NCI-H2081 (cell line): ENCODE measurements around the gene MTERF4.

Experiments used
- DNase-seq, 2 experiments: peaks; one replicate each; lab custom pipeline; 2025; lab: John Stamatoyannopoulos, UW

Gene MTERF4

DNA sequence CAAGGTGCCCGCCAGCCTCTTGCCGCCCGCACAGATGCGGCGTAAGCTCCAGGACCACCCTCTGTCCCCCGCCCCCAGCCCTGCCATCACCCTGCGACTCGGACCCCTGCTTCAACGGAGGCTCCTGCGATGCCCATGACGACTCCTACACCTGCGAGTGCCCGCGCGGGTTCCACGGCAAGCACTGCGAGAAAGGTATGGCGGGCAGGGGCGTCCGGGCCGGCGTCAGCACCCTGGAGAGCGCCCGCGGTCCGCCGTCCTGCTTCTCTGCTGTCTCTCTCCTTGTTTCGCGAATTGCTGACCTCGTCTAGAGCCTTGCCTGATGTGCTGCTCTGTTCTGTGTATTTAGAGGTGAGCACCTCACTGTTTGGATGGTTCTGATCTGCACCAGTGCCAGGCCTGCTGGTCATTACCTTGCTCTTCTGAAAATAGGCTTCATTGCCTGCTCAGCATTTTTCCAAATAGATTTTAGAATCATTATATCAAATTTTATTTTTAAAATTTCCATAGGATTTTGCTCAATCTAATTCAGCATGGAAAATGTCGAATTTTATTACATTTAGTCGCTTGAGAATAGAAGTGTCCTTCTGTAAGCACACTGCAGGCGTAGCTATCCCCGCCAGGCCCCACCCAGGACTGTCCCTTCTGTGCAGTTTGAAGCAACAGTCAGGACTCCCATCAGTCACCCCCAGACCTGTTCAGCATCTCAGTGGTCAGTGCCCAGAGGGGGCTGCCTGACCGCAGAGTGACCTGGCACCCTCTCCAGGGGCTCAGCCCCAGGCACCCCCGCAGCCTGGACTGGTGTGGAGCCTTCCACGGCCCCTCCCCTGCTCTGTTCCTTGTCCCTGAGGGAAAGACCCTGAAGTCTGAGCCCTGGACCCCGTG is 52.1 kb downstream of the MTERF4 start:
- no peak for DNase-seq

DNA sequence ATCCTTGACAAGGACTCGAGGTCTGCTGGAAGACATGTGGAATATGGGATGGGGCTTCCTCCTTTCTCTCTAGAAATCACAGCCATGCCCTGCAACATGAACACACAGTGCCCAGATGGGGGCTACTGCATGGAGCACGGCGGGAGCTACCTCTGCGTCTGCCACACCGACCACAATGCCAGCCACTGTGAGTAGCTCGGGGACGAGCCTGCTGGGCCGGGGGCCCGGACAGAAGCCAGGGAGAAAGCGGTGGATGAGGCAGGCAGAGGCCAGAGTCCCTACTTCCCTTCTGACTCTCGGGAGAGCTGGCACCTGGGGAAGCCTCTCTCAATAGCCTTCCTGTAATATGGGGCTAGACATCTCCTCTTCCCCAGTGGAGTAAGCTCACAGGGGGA is 53.1 kb downstream of the MTERF4 start:
- DNase-seq, result no peak

DNA sequence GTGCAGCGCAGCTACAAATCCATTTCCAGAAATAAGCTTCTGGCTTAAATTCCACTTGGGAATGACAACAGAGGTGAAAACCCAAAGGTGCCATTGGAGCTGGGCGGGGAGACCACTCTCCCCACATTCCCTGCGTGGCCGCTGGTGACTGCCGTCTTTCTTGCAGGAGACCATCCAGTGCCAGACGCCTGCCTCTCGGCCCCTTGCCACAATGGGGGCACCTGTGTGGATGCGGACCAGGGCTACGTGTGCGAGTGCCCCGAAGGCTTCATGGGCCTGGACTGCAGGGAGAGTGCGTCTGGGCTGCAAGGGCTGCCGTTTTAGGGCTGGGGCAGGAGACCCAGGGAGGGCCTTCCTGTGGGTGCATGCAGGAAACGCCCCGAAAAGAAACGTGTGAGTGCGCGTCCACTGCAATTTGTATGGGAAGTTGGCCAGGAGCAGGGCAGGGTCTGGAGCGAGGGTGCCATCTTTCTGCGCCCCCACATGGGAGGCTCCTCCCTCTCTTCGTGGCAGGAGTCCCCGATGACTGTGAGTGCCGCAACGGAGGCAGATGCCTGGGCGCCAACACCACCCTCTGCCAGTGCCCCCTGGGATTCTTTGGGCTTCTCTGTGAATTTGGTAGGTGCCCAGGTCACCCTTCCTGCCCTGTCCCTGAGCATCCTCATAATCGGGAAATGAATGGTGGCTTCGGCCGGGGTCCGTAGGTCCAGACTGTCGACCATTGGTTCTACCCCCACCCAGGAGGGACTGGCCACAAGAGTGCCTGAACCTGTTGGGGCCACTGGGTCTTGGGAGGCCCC is 53.7 kb downstream of the MTERF4 start:
- no peak for DNase-seq

DNA sequence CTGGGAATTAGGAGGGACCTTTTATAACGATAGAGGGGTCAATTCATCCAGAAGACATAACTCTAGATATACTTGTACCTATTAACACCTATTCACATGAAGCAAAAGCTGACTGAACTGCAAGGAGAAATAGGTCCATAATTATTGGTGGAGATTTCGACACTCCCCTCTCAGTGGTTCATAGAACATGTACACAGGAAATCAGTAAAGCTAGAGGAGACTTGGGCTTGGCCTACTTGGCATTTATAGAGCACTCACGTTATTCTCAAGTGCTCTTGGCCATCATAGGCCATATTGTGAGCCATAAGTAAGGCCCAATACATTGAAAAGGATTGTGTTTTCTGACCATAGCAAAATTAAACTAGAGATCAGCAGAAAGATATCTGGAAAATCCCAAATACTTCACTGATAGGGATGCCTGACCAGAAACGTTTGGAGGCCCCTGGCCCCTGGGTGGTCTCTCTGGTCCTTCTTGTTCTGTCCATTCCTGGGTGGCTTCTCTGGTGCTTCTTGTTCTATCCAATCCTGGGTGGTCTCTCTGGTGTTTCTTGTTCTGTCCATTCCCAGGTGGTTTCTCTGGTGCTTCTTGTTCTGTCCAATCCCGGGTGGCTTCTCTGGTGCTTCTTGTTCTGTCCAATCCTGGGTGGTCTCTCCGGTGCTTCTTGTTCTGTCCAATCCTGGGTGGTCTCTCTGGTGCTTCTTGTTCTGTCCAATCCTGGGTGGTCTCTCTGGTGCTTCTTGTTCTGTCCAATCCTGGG is 54.7 kb downstream of the MTERF4 start:
- DNase-seq, result no peak
